Stimulated activated CD8-positive, alpha-beta memory T cell treated with anti-CD3 and anti-CD28 coated beads, Interleukin-4, amount 100 ng/mL, for 1 hour (primary cell): ENCODE measurements around the gene GABBR2.

Experiments
- DNase-seq, 2 donors: peaks; one replicate each; pipeline ENCODE4 v3.0.0-alpha.2; 2020; ENCODE audit warnings: low read depth in 2 of 2, low spot score in 1 of 2

GABBR2 gene

GRCh38 chr9:98409719-98410118 lies 299.0 kb downstream of the GABBR2 start:
- DNase-seq = no peak

- DNase-seq = no peak
Measured at GRCh38 chr9:98406469-98406868, 302.3 kb downstream of the GABBR2 start.

GRCh38 chr9:98404237-98404636 lies 304.5 kb downstream of the GABBR2 start:
- DNase-seq = no peak

GRCh38 chr9:98403715-98404114 lies 305.0 kb downstream of the GABBR2 start:
- no peak for DNase-seq

GRCh38 chr9:98402019-98402840 lies 306.5 kb downstream of the GABBR2 start:
- no peak for DNase-seq

- no peak for DNase-seq
Measured at GRCh38 chr9:98401140-98402018, 307.4 kb downstream of the GABBR2 start.

GRCh38 chr9:98399950-98400683 lies 308.6 kb downstream of the GABBR2 start:
- no peak for DNase-seq

- DNase-seq = no peak
Measured at GRCh38 chr9:98396656-98397055, 312.1 kb downstream of the GABBR2 start.

GRCh38 chr9:98396236-98396635 lies 312.5 kb downstream of the GABBR2 start:
- DNase-seq = no peak

GRCh38 chr9:98391867-98392266 lies 316.9 kb downstream of the GABBR2 start:
- no peak for DNase-seq

- DNase-seq = no peak
Measured at GRCh38 chr9:98391406-98391805, 317.3 kb downstream of the GABBR2 start.

- no peak for DNase-seq
Measured at GRCh38 chr9:98385751-98386150, 323.0 kb downstream of the GABBR2 start.

GRCh38 chr9:98383758-98384157 lies 325.0 kb downstream of the GABBR2 start:
- DNase-seq = no peak

- no peak for DNase-seq
Measured at GRCh38 chr9:98381311-98382103, 327.2 kb downstream of the GABBR2 start.

GRCh38 chr9:98380065-98380681 lies 328.6 kb downstream of the GABBR2 start:
- DNase-seq = no peak

- DNase-seq = no peak
Measured at GRCh38 chr9:98379572-98379971, 329.2 kb downstream of the GABBR2 start.

GRCh38 chr9:98378794-98379193 lies 329.9 kb downstream of the GABBR2 start:
- DNase-seq = no peak

GRCh38 chr9:98378206-98378780 lies 330.4 kb downstream of the GABBR2 start:
- DNase-seq = no peak

GRCh38 chr9:98375138-98375726 lies 333.5 kb downstream of the GABBR2 start:
- no peak for DNase-seq
